HepG2 (cell line): ENCODE measurements around the gene C1orf74. TPM values are rescaled to one million over a fixed set of nuclear protein-coding genes. Genes with fewer than 3 reads are reported as not detected.
A peak's percentile ranks its signal among the peaks of the same experiment; 100 is the strongest.

ENCODE experiments used
- CENPBD1 ChIP-seq: sonication (generic); formaldehyde crosslinking; IDR thresholded peaks from 2 replicates; pipeline ENCODE4 v1.8.0; 2022; ENCODE audit warnings: missing genetic modification reagents, low read depth, mild to moderate bottlenecking, borderline replicate concordance
- ELF4 ChIP-seq: sonication (generic); formaldehyde crosslinking; IDR thresholded peaks from 2 replicates; pipeline ENCODE4 v1.5.0; 2020; ENCODE audit warnings: missing genetic modification reagents, mild to moderate bottlenecking, moderate library complexity, borderline replicate concordance
- KLF12 ChIP-seq: sonication (generic); formaldehyde crosslinking; IDR thresholded peaks from 2 replicates; pipeline ENCODE4 v1.4.0; 2020; ENCODE audit warnings: missing genetic modification reagents, borderline replicate concordance
- PATZ1 ChIP-seq: sonication (generic); formaldehyde crosslinking; IDR thresholded peaks from 2 replicates; pipeline ENCODE4 v1.4.0; 2020; ENCODE audit warnings: missing genetic modification reagents
- PHF5A ChIP-seq: IDR thresholded peaks from one replicate; pipeline ENCODE4 v1.6.1; 2018; ENCODE audit warnings: low read depth, missing genetic modification reagents; ENCODE audit not compliant: unreplicated experiment
- SMARCE1 ChIP-seq: fragments of 450-650 bp; IDR thresholded peaks from 2 replicates; pipeline ENCODE4 v1.6.1; 2017; ENCODE audit warnings: borderline replicate concordance
- XBP1 ChIP-seq: sonication (generic); formaldehyde crosslinking; IDR thresholded peaks from 2 replicates; pipeline ENCODE4 v1.5.0; 2020; ENCODE audit warnings: missing genetic modification reagents
- ZBTB10 ChIP-seq: sonication (generic); formaldehyde crosslinking; IDR thresholded peaks from 2 replicates; pipeline ENCODE4 v1.4.0; 2020; ENCODE audit warnings: missing genetic modification reagents, borderline replicate concordance
- ZBTB43 ChIP-seq: sonication (generic); formaldehyde crosslinking; conservative IDR thresholded peaks from 2 replicates; pipeline ENCODE4 v1.4.0; 2020; ENCODE audit warnings: missing genetic modification reagents
- ZGPAT ChIP-seq: IDR thresholded peaks from 2 replicates; pipeline ENCODE4 v1.6.1; 2016; ENCODE audit warnings: mild to moderate bottlenecking
- ZNF281 ChIP-seq: sonication (generic); formaldehyde crosslinking; IDR thresholded peaks from 2 replicates; pipeline ENCODE4 v1.4.0; 2020; ENCODE audit warnings: missing genetic modification reagents, borderline replicate concordance
- ZNF30 ChIP-seq: sonication (generic); formaldehyde crosslinking; IDR thresholded peaks from 2 replicates; pipeline ENCODE4 v1.5.0; 2020; ENCODE audit warnings: mild to moderate bottlenecking, missing genetic modification reagents
- ZNF513 ChIP-seq: sonication (generic); formaldehyde crosslinking; conservative IDR thresholded peaks from 2 replicates; pipeline ENCODE4 v1.5.0; 2020; ENCODE audit warnings: missing genetic modification reagents
- ZNF564 ChIP-seq: sonication (generic); formaldehyde crosslinking; IDR thresholded peaks from 2 replicates; pipeline ENCODE4 v1.8.1; 2023; ENCODE audit warnings: mild to moderate bottlenecking, missing genetic modification reagents
- ZNF619 ChIP-seq: sonication (generic); formaldehyde crosslinking; IDR thresholded peaks from 2 replicates; pipeline ENCODE4 v1.4.0; 2020; ENCODE audit warnings: mild to moderate bottlenecking, missing genetic modification reagents
- ZNF839 ChIP-seq: sonication (generic); formaldehyde crosslinking; IDR thresholded peaks from 2 replicates; pipeline ENCODE4 v1.4.0; 2020; ENCODE audit warnings: missing genetic modification reagents, mild to moderate bottlenecking, borderline replicate concordance
- polyA plus RNA-seq, 8 experiments: library from polyadenylated mRNA; depleted of rRNA in 3 of 8; stranded (reverse) in 7 of 8; unstranded in 1 of 8; fragments of >200 nt; fragmentation: Illumina TruSeq in 4 of 8; extraction: Trizol in 4 of 8; gene quantifications; 2 replicates each; pipeline versions ENCODE4 v1.2.1 to v1.2.3, GENCODE V29; 2011 to 2016; ENCODE audit warnings: low read depth in 4 of 8, missing spikeins in 1 of 8, mixed read lengths in 1 of 8; ENCODE audit not compliant: insufficient read depth in 1 of 8
- total RNA-seq, 5 experiments: library from RNA; depleted of rRNA; stranded (reverse); fragments of >200 nt; fragmentation: Illumina TruSeq; extraction: Trizol; gene quantifications; 2 replicates each; pipeline ENCODE4 v1.2.3, GENCODE V29; 2016; ENCODE audit warnings: low read depth in 1 of 5

The C1orf74 gene
- total and polyA plus RNA-seq, 2 of the 13 experiments (the other 11 are each of a cell fraction or from before 2014, with no cell fraction given): 0.33 to 0.71 TPM

GRCh38 chr1:209747580-209748262, 36.6 kb downstream of the C1orf74 start (continued):
- TF ChIP-seq ZNF30: no peak
- no peak for TF ChIP-seq SMARCE1
- TF ChIP-seq ZNF281 (CRISPR knock-in tag): no peak
- no peak for TF ChIP-seq ZNF513 (CRISPR knock-in tag)
- TF ChIP-seq ZBTB43 (CRISPR knock-in tag): no peak
- TF ChIP-seq XBP1 (CRISPR knock-in tag): no peak
- no peak for TF ChIP-seq PHF5A (CRISPR knock-in tag)
- peak; percentile 77 for TF ChIP-seq ZGPAT (CRISPR knock-in tag)
- no peak for TF ChIP-seq ZNF619
- no peak for TF ChIP-seq ZNF839 (CRISPR knock-in tag)
- no peak for TF ChIP-seq CENPBD1 (CRISPR knock-in tag)
- TF ChIP-seq ZNF564: no peak
- no peak for TF ChIP-seq ELF4 (CRISPR knock-in tag)
- 0 out of 2 replicates have a peak, but pooled peaks have one; percentile 28 for TF ChIP-seq PATZ1 (CRISPR knock-in tag)
- TF ChIP-seq ZBTB10 (CRISPR knock-in tag): no peak
- TF ChIP-seq KLF12 (CRISPR knock-in tag): no peak
